H1 (cell line): Measurements from ENCODE around the gene ADAMTS17. TPM values are rescaled to one million over a fixed set of nuclear protein-coding genes. Genes with fewer than 3 reads are reported as not detected.

ENCODE experiments used
- CHD7 ChIP-seq: fragments of 300-600 bp; sonication (generic); IDR thresholded peaks from 2 replicates; pipeline ENCODE4 v1.7.1; 2012; ENCODE audit warnings: low read length, moderate library complexity, mild to moderate bottlenecking, inconsistent platforms; ENCODE audit not compliant: insufficient replicate concordance
- polyA plus RNA-seq, 7 experiments: library from polyadenylated mRNA; depleted of rRNA in 3 of 7; stranded (reverse) in 5 of 7; unstranded in 2 of 7; fragments of >200 nt in 5 of 7; fragments of 200-250 nt in 2 of 7; gene quantifications; 1 replicate in 5 of 7; 2 replicates in 1 of 7; 4 replicates in 1 of 7; pipeline versions ENCODE4 v1.2.1 to v1.2.3, GENCODE V29; 2011 to 2013; ENCODE audit warnings: missing spikeins in 2 of 7, mixed read lengths in 2 of 7
- total RNA-seq: library from RNA; stranded (reverse); fragmentation: NEBNext Ultra II Directional; extraction: Animal tissue kit (Norgen Biotek cat#: 25700); gene quantifications from 2 replicates; pipeline ENCODE4 v1.2.1, GENCODE V29; 2021

ADAMTS17 gene
- total and polyA plus RNA-seq, 2 of the 8 experiments (the other 6 are each of a cell fraction or from before 2014, with no cell fraction given), result 0.51 to 1.7 TPM

GRCh38 chr15:100253640-100254039 lies 88.1 kb downstream of the ADAMTS17 start (continued):
- no peak for TF ChIP-seq CHD7
